NCI-H1417 treated with DMSO at 0.1 percent for 48 hours (cell line): ENCODE results near the gene KIF26A.
"Not testable (repeated sequence)": the region's sequence is repeated elsewhere in the genome, so short reads cannot be mapped to it uniquely, and the experiment has no call there.

Experiments used
- DNase-seq: peaks from one replicate; lab custom pipeline; 2025; lab: John Stamatoyannopoulos, UW

The KIF26A gene

GRCh38 chr14:104192146-104192882 lies 53.9 kb downstream of the KIF26A start:
- no peak for DNase-seq

DNA sequence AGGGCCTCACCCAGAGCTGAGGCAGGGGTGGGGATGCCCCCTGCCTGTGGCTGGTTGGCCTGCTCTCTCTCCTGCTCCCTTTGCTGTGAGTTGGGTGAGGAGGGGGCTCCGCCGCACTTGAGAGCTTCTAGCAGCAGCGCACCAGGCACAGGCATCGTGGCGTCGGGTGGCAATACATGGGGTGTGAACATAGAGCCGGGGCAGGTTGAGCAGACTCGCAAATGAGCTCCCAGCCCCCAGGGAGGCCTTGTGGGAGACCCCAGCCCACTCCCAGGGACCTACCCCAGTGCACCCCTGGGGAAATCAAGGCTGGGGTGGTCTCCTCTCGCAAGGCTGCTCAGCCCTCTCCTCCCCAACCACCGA lies 54.5 kb downstream of the KIF26A start:
- no peak for DNase-seq

DNA sequence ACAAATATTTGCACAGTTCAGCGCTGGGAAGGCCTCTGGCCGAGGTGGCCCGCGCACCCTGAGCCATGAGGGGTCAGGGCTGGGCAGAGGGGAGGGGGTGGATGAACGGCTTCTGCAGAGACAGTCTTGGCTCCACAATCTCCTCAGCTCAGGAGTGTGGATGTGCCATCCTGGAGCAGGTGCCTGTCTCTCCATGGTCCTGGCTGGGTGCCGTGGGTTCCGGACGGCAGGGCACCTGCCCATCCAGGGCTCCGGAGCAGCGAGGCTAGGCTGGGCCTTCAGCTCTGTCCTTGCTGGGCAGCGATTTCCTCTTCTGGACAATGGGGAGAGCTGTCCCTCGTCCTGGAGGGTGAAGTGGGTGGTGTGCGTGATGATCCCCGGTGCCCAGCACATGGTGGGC lies 55.6 kb downstream of the KIF26A start:
- DNase-seq: no peak

- no peak for DNase-seq
These were observed 56.3 kb downstream of the KIF26A start for GRCh38 chr14:104194716-104195115.

GRCh38 chr14:104195361-104195760 lies 57.0 kb downstream of the KIF26A start:
- no peak for DNase-seq

- no peak for DNase-seq
These were observed 57.5 kb downstream of the KIF26A start for GRCh38 chr14:104195878-104196277.

GRCh38 chr14:104196461-104197140 lies 58.2 kb downstream of the KIF26A start:
- no peak for DNase-seq

- DNase-seq: no peak
These were observed 59.3 kb downstream of the KIF26A start for GRCh38 chr14:104197449-104198247.

DNA sequence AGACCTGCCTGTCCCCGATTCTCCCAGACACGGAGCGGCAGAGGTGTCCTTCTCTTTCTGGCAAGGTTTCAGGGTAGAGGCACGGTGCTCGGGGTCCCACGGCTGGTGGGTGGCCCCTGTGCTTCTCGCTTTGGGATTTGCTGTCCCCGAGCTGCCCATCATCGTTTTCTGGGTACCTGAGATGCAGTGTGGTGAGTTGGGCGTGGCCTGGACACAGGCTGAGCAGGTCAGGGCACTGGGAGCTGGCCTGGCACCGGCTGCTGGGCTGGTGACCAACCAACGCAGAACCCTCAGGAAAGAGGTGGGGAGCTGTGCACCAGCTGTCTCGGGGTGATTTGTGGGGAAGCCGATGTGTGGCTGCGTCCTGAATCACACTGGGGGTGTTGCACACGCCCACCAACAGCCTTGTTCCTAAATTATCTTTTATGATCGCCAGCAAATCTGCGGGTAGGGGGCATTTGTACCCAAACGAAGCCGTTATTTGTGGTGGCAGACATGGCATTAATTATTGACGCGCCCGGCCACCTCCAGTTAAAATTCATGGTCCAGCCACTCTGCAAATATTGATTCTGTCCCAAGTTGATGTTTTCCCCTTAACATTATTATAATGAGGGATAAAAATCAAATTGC lies 61.0 kb downstream of the KIF26A start:
- DNase-seq: no peak

DNA sequence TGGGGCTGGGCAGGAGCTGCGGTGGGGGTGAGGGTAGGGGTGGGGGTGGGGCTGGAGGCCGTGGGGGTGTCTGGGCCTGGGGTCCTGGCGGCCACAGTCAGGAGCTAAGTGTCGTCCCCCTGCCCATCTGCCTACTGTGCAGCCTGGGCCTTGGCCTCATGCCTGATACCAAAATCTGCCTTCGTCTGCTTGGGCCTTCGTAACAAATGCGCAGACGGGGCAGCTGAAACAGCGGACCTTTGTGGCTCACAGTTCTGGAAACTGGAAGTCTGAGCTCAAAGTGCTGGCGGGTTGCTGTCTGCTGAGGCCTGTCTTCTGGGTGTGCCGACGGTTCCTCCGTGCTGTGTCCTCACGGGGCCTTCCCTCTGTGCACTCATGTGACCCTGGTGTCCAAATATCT lies 61.7 kb downstream of the KIF26A start:
- DNase-seq: no peak

GRCh38 chr14:104200591-104200990 lies 62.2 kb downstream of the KIF26A start:
- DNase-seq: no peak

DNA sequence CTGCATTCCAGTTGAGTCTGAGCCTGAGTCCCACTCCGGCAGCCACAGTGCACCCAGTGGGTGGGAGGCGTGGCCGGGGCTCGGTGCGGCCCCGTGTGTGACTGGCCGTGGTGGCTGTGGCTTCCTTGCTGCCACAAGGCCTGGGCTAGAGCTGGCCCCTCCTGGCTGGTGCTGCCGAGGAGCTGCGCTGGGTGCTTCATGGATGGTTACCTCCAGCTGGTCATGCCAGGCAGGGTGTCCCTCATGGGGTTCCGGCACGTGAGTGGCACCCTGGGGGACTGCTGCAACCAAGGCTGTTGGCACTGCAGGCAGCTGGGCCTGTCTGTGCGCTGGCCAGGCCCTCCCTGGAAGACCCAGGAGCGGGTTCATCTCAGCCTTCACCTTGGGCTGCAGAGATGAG lies 62.7 kb downstream of the KIF26A start:
- DNase-seq: no peak

DNA sequence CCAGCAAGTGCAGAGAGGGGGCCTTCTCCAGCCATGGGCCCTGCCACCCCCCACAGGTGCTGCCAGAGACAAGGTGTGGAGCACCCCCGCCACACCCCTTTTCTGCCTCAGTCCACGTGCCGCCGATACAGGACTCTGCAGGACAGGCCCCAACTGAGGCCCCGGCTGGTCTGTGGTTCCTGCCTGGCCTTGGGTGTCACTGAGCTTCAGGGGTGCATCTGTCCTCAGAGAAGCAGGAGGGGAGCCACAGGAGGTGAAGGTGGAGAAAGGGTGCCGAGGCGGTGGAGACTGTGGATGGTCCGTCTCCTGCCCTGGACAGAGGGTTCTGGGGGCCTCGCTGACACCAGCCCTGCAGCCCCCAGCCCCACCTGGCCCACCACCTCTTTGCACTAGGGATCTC lies 63.1 kb downstream of the KIF26A start:
- no peak for DNase-seq

DNA sequence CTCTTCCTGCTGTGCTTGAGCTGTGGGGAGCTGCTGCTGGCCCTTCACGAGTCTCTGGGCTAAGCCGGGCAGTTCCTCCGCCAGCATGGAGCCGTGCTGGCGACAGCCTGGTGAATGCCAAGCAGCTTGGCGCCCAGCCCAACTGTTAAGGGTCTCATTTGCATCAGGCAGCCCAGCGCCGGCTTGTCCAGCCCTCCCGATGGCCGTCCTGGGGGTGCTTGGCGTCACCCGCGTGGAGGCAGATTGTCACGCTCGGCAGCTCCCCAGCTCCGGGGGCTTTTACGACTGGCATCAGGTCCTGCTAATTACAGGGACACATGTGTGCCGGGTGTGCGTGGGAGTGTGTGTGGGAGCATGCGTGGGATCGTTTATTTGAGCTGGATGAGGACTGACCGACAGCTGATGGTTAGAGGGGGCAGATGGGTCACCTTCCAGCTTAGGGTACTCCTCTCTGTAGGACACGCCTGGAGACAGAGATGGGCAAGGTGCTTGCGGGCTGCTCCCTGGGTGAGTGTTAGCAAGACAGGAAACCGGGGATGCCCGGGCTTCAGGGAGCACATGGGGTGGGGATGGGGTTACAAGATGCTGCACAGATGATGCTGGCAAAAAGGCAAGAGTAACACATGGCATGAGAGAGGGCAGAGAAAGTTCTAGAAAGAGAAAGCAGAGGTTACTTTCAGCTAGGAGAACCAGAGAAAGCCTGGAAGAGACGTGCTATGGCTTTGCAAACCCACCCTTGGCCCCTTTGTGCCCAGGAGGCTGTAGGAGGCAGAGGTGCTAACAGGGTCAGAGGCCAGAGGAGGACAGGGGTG lies 64.1 kb downstream of the KIF26A start:
- peak; percentile 54 for DNase-seq

GRCh38 chr14:104203071-104203425 lies 64.7 kb downstream of the KIF26A start:
- no peak for DNase-seq

- no peak for DNase-seq
These were observed 66.3 kb downstream of the KIF26A start for GRCh38 chr14:104204660-104205149.

DNA sequence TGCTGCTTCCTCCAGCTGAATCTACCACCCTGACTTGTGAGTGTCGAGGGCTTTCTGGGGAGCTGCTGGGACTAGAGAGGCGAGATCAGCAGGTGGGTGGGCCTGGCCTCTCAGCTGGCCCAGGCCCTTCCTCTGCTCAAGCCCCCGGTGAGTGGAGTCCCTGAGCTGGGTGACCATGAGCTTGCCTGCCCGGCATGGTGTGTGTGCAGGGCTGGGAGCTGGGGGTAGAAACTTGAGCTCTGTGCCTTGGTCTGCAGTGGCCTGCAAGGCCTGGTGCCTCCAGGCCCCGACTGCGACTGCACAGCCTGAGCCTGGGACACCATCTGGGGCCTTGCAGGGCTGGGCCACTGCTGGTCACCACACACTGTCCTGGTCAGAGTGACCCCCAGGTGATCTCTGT lies 67.4 kb downstream of the KIF26A start:
- DNase-seq: no peak

DNA sequence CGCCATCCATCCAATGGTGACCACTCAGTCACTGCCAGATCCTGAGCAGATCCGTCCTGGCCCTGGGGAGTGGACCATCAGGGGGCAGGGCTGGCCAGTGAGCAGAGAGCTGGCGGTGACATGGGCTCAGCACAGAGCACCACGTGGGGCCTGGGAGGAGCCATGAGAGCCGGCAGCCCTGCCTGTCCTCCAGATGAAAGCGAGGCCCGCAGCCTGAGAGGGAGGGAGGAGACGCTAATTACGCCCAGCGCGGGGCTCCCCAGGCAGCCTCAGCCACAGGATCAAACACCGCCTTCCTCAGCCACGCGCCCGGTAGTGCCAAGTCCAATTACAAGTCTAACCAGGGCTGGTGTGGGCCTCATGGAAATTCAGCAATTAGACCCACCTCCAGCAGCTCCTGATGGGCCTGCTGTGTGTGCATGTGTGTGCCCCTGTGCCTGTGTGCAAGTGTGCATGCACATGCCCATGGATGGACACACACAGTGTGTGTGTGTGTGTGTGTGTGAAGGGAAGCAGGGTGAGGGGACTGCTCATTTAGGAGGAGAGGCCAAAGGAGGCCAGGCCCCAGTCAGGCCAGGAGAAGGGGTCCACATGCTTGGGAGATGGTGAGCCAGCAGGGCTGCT lies 68.0 kb downstream of the KIF26A start:
- peak; percentile 79 for DNase-seq

DNA sequence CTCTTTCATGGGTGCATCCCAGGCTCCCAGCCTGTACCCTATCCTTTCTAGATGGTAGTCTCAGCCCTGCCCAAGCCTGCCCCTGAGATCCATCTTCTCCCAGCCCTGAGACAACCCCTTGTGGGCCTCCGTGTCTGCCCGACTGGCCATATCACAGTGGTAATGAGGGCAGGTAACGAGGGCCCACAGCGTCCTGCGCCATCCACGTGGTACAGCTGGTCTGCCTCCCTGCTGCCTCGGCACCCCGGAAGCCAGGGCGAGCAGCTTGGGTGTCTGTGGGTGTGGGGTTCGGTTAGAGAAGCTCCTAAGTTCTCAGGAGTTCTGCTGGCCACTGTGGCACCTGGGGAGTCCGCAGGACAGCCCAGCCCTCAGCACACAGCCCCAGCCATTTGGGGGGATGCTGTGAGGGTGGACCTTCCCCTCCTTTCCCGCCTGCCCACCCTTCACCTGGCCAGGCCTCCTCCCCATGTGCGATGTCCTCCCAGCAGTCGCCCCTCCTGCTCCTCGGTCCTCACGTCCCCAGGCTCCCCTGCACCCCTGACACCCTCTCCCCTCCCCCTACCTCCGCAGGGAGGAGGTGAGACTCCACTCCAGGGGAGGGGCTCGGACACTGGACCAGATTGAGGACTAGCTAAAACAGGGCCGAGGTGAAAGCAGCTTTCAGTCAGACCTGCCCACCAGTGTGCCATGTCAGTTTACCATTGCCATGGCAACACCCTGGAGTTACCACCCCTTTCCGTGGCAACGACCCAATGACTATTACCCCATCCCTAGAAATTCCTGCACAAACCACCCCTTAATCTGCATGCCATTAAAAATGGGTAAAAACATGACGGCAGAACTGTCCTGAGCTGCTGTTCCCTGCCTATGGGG lies 69.0 kb downstream of the KIF26A start:
- DNase-seq: no peak

DNA sequence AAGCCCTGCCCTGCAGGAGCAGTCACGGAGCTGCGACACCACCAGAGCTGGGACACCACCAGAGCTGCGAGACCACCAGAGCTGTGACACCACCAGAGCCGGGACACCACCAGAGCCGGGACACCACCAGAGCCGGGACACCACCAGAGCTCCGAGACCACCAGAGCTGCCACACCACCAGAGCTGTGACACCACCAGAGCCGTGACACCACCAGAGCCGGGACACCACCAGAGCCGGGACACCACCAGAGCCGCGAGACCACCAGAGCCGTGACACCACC lies 69.6 kb downstream of the KIF26A start:
- not testable (repeated sequence) for DNase-seq
